CD4-positive, alpha-beta T cell treated with Interleukin-10 for 1 hour (primary cell): ENCODE measurements around the gene ZNF512B.
"Not testable (repeated sequence)": the region's sequence is repeated elsewhere in the genome, so short reads cannot be mapped to it uniquely, and the experiment has no call there.

Experiments
- DNase-seq: peaks from one replicate; pipeline ENCODE4 v3.0.0-alpha.2; 2020

Gene ZNF512B

GRCh38 chr20:63929473-63929883 lies 40.3 kb downstream of the ZNF512B start:
- not testable (repeated sequence) for DNase-seq

- DNase-seq: no peak
Observed at GRCh38 chr20:63929071-63929470, 40.7 kb downstream of the ZNF512B start.

GRCh38 chr20:63926298-63926697 lies 43.4 kb downstream of the ZNF512B start:
- no peak for DNase-seq

GRCh38 chr20:63924241-63924640 lies 45.5 kb downstream of the ZNF512B start:
- DNase-seq: no peak

- no peak for DNase-seq
Observed at GRCh38 chr20:63923651-63924050, 46.1 kb downstream of the ZNF512B start.

GRCh38 chr20:63920226-63920625 lies 49.5 kb downstream of the ZNF512B start:
- DNase-seq: no peak

- no peak for DNase-seq
Observed at GRCh38 chr20:63919130-63919529, 50.6 kb downstream of the ZNF512B start.

- DNase-seq: no peak
Observed at GRCh38 chr20:63917811-63918210, 51.9 kb downstream of the ZNF512B start.

GRCh38 chr20:63916371-63916939 lies 53.3 kb downstream of the ZNF512B start:
- not testable (repeated sequence) for DNase-seq

- no peak for DNase-seq
Observed at GRCh38 chr20:63915471-63915870, 54.3 kb downstream of the ZNF512B start.

GRCh38 chr20:63913768-63914167 lies 56.0 kb downstream of the ZNF512B start:
- DNase-seq: no peak

GRCh38 chr20:63911176-63911575 lies 58.6 kb downstream of the ZNF512B start:
- no peak for DNase-seq

GRCh38 chr20:63908008-63908682 lies 61.6 kb downstream of the ZNF512B start:
- no peak for DNase-seq
